ENCODE data around the gene GORASP2. TPM values are rescaled to one million over a fixed set of nuclear protein-coding genes. Genes with fewer than 3 reads are reported as not detected.

Gene GORASP2
- total RNA-seq, 1 experiment from 2014 or later, result 87.9 TPM

GRCh38 chr2:170984079-170984478, 55.0 kb downstream of the GORASP2 start:
- ChIA-PET POLR2A (no interaction called here), CTCF (interaction anchor here (1.1 kb wide), 1 partner anchor 432 kb away, joined by 3 read pairs; no protein-coding TSS in a partner anchor), RAD21 (ENCODE audit: low non-redundant PET in 1 of 2, low total read pairs in 2 of 2, uncharacterized antibody in 2 of 2, unreplicated experiment in 2 of 2) (no interaction called here)
- Histone ChIP-seq H4K20me1 (ENCODE audit: insufficient read depth) (no peaks in the 10 kb centered on the region), H3K4me3 (replicated peaks in 1 of 2; ENCODE audit: low read depth in 1 of 2, low read length in 2 of 2) (no peak overlapping the region), H3K4me2 (ENCODE audit: low read length) (no peak overlapping the region), H3K27ac (ENCODE audit: low read depth, low read length) (no peak overlapping the region), H2AFZ (ENCODE audit: low read depth, low read length, poor library complexity, severe bottlenecking) (no peak overlapping the region), H3K27me3 (ENCODE audit: insufficient read depth, low read length) (no peaks in the 10 kb centered on the region), H3K79me2 (ENCODE audit: insufficient read depth, low read length) (no peaks in the 10 kb centered on the region), H3K36me3 (ENCODE audit: control insufficient read depth in 1 of 2, insufficient read depth in 2 of 2, low read length in 2 of 2) (no peaks in the 10 kb centered on the region), H3K4me1 (ENCODE audit: control insufficient read depth in 1 of 2, insufficient read depth in 2 of 2, low read length in 2 of 2) (no peaks in the 10 kb centered on the region), H3K9ac (ENCODE audit: low read length) (no peak overlapping the region), H3K9me3 (ENCODE audit: control insufficient read depth in 1 of 2, insufficient read depth in 1 of 2, low read depth in 1 of 2, low read length in 2 of 2) (no peaks in the 10 kb centered on the region), H3K9me2 (ENCODE audit: insufficient read depth) (no peaks in the 10 kb centered on the region)
- no peak for DNase-seq (ENCODE audit: low read depth, low spot score)
- TF ChIP-seq YY1 (IDR thresholded peaks at IDR 0.05; ENCODE audit: extremely low read depth, insufficient replicate concordance, low read depth, low read length) (no peak), EZH2phosphoT487 (IDR thresholded peaks at IDR 0.05; ENCODE audit: borderline replicate concordance) (no peak), FOSL1 (IDR thresholded peaks at IDR 0.05; ENCODE audit: low read depth) (no peak), JUND (IDR thresholded peaks at IDR 0.05) (no peak), SIN3A (IDR thresholded peaks at IDR 0.05; ENCODE audit: low read depth) (no peak), CEBPB (IDR thresholded peaks at IDR 0.05; ENCODE audit: low read depth) (no peak), ZFX (IDR thresholded peaks at IDR 0.05) (no peak), RAD21 (IDR thresholded peaks at IDR 0.05; ENCODE audit: low read depth) (no peak), POLR2AphosphoS5 (IDR thresholded peaks at IDR 0.05; ENCODE audit: low read depth, low read length) (no peak), SRF (IDR thresholded peaks at IDR 0.05; ENCODE audit: low read depth) (no peak)
- TF ChIP-seq, protein P1, sequence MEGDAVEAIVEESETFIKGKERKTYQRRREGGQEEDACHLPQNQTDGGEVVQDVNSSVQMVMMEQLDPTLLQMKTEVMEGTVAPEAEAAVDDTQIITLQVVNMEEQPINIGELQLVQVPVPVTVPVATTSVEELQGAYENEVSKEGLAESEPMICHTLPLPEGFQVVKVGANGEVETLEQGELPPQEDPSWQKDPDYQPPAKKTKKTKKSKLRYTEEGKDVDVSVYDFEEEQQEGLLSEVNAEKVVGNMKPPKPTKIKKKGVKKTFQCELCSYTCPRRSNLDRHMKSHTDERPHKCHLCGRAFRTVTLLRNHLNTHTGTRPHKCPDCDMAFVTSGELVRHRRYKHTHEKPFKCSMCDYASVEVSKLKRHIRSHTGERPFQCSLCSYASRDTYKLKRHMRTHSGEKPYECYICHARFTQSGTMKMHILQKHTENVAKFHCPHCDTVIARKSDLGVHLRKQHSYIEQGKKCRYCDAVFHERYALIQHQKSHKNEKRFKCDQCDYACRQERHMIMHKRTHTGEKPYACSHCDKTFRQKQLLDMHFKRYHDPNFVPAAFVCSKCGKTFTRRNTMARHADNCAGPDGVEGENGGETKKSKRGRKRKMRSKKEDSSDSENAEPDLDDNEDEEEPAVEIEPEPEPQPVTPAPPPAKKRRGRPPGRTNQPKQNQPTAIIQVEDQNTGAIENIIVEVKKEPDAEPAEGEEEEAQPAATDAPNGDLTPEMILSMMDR (IDR thresholded peaks at IDR 0.05 in 2 of 3, conservative IDR thresholded peaks at IDR 0.05 in 1 of 3; ENCODE audit: borderline replicate concordance in 1 of 3, insufficient read depth in 1 of 3, low read depth in 2 of 3, low read length in 2 of 3), result no peak
- TF ChIP-seq, protein P2, sequence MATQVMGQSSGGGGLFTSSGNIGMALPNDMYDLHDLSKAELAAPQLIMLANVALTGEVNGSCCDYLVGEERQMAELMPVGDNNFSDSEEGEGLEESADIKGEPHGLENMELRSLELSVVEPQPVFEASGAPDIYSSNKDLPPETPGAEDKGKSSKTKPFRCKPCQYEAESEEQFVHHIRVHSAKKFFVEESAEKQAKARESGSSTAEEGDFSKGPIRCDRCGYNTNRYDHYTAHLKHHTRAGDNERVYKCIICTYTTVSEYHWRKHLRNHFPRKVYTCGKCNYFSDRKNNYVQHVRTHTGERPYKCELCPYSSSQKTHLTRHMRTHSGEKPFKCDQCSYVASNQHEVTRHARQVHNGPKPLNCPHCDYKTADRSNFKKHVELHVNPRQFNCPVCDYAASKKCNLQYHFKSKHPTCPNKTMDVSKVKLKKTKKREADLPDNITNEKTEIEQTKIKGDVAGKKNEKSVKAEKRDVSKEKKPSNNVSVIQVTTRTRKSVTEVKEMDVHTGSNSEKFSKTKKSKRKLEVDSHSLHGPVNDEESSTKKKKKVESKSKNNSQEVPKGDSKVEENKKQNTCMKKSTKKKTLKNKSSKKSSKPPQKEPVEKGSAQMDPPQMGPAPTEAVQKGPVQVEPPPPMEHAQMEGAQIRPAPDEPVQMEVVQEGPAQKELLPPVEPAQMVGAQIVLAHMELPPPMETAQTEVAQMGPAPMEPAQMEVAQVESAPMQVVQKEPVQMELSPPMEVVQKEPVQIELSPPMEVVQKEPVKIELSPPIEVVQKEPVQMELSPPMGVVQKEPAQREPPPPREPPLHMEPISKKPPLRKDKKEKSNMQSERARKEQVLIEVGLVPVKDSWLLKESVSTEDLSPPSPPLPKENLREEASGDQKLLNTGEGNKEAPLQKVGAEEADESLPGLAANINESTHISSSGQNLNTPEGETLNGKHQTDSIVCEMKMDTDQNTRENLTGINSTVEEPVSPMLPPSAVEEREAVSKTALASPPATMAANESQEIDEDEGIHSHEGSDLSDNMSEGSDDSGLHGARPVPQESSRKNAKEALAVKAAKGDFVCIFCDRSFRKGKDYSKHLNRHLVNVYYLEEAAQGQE (IDR thresholded peaks at IDR 0.05; ENCODE audit: low read depth), result no peak
- no peak for ATAC-seq
- intact Hi-C loops (cut with micrococcal nuclease), result no loop called here
- BruUV-seq (replicated peaks), result no TSS peak
